NCI-H524 treated with DMSO at 0.1 percent for 48 hours (cell line): ENCODE measurements around the gene TTLL12.
A peak's percentile ranks its signal among the peaks of the same experiment; 100 is the strongest.

Source experiments
- DNase-seq: peaks from one replicate; lab custom pipeline; 2025; lab: John Stamatoyannopoulos, UW

TTLL12 gene

DNA sequence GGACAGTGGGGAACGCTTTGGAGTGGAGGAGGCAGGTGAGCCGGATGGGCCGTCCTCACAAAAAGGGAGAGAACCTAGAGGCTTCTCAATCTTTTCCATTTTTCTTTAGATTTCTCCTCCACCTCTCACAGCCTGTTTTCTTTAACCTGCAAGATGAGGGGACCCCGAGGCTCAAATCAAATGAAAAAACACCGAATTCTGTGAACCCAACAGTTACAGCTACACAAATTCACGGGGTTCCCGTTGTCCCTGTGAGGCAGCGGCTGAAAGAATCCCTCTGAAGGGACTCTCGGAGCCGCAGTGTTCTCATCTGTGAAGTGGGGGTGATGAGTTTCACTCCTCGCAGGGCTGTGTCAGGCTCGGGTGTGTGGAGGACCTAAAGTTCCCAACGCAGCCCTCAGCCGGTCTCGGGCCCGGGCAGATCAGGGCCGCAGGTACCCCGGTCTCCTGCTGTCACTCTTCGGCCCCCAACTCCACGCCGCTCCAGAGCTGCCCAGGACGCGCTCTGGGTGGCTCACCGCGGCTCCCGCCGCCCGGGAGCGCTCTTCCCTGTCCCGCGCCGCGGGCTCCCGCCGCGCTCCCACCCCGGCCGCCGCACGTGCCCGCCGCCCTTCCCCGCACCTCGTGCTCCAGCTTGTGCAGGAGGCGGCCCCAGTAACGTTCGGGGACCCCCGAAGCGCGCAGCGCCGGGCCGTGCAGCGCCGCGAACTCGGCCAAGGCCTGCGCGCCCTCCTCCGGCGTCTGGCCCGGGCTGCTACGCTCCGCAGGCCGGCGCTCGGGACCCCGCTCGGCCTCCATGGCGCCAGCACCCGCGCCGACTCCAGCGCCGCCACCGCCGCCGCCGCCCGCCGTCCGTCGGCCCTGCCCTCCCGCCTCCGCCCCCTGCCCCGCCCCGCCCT, at the start of gene TTLL12:
TSS of gene TTLL12 (minus strand) at position 863 of the 899 bp plus-strand sequence. CDS start at position 798, 65 bp downstream.
- DNase-seq: no peak

DNA sequence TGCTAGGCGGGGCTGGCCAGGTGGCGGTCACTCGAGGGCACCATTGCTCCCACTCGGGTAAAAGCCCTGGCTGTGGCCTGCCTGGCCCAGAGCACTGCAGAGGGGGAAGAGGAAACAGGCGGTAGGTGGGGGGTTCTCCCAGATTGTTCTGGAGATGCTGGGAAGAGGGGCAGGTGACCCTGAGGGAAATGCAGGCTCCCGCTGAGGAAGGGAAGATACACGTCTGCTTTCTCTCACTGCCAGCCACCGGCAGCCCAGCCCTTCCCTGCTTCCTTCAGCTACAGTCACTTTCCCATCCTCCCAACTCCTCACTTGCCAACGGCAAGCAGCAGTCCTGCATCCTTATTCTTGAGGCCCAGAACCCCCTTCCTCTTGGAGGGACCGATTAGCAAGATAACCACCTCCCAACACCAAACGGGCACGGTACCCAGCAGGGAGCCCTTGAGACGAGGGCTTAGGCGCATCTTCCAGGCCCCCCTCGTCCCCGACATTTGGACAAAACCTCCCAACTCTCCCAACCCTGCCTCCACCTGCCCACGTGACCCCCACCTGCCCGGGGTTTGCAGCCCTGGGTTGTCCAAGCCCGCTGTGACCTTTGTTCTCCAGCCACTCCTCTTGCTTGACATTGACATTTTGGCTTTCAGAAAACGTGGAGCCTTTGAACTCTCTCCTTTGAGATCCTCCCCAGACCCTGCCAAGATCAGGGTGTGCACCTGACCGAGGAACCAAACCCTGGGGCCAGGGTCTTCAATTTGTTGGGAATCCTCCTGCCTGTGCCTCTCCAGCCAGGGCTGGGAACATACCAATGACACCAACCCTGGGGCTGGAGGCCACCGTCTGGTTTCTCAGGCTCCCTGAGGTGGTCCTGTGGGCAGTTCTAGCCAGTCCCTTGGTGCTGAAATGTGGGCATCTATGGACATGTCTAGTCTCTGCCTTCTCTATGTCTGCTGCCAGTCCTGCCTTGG, 48.8 kb upstream of the TTLL12 start:
- DNase-seq: no peak

DNA sequence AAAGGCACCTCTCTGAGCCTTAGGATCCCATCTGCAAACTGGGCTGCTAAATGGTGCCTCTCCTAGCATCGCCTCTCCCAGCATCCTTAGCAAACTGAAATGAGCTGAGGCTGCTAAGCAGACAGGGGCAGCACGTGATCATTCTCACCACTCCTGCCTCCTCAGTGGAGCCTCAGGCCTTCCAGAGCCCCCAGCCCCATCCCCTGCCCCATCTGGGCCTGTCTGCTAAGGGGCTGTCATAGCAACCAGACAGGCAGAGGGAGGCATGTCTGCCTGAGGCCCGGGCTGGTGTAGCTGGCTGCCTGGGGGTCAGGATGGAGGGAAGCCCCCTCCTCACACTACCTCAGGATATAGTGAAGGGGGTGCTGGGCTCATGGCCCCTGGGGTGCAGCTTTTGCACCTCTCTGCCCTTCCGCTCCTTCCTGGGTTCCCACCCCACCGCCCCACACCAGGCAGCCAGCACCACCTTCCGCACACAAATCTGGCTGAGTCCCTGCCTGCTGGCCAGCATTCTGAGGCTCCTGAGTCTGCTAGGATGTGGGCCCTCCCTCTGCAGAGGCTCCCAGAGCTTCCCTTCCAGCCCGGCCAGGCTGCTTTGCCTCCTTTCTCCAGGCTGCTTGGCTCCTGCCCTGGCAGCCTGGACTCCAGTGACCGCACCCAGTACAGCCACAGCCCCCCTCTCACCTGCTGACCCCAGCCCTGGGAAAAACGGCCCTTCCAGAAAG, 47.5 kb upstream of the TTLL12 start:
- no peak for DNase-seq

DNA sequence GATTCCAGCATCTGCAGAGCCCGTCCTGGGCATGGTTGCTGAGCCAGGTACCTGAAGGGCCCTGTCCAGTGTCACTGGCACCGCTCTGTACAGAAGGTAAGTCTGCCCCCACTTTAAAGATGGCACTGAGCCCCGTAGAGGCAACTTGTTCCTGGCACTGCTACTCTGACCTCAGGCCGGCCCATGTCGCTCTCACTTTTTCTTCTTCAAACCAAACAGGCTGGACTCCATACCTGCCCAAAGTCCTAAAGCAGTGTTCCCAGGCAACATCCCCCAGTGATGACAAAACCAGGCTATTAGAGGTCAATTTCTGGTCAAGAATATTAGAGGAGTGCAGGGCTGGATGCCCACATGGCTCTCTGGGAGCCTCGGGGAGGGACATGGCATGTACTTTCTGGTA, 46.6 kb upstream of the TTLL12 start:
- no peak for DNase-seq

DNA sequence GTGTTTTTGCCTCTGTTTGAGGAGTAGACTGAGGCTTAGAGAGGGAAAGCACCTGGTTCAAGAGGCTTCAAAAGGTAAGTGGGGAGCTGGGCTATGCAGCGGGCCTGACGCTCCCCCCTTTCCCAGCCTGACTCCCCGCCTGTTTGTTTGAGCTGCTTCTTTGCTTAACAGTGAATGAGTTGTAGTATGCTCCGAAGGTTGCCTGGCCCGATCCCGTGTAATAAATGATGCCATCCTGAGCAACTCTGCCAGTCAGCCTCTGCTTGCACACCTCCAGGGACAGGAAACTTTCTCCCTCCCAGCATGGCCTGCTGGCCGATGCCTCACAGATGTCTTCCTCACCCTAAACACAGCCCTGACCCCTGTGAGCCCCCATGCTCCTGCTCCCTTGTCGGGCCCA, 45.5 kb upstream of the TTLL12 start:
- DNase-seq: no peak

DNA sequence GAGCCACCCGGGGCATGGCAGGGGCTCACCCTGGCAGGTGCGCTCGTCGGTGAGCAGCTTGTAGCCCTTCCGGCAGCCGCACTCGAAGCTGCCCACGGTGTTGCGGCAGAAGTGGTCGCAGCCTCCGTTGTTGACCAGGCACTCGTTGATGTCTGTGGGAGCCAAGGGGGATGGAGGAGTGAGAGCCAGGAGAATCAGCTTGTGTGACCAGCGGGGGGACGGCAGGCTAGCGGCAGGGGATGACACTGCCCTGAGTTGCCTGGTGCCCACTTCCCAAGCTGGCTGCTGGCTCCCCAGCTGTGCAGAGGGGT, 44.7 kb upstream of the TTLL12 start:
- DNase-seq: no peak

DNA sequence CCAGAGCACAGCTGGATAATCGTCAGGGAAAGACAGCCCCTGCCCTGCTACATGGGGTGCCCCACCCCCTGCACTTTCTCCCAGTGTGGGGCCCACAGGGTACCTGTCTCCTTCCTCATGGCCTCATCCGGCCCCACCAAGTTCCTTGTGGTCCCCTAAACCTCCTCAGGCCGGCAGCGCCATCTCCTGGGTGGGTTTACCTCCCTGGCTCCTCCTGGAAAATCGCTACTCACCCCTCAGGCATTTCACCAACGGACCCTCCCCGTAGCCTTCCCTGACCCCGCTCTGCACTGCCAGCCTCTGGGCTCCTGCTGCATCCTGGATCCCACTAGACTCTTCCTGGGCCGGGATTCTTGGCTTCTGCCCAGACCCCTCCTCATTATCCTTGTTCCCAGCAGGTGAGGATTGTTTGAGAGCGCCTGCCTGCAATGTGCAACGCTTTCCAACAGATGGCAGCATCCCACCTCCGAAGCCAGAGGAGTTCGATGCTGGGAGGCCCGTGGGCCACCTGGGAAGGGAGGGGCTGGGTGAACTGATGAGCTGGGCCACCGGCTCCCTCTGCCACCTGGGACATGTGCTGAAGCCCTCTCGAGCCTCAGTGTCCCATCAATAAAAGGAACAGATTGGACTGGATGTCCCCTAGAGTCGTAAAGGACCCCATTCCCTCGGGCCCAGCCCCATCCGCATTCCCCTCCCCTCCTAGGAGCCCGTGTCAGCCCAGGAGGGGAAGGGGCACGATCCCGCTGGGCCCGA, 44.2 kb upstream of the TTLL12 start:
- peak; percentile 20 for DNase-seq

DNA sequence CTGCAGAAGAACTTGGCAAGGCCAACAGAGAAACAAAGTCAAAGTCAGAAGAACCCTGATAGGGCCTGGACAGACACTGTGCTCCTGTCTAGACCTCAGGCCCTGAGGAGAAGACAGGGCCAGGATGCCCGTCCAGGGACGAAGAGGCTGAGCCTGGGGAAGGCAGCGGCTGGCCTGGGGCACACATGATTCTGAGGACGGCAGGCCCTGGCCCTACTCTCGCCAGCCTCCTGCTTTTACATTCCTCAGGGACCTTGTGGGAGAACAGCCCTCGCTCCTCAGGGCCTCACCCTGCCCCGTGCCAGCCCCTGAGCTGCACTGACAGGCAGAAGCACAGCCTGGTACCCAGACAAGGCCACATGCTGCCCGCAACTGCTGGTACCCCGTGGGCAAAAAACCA, 43.6 kb upstream of the TTLL12 start:
- DNase-seq: no peak

DNA sequence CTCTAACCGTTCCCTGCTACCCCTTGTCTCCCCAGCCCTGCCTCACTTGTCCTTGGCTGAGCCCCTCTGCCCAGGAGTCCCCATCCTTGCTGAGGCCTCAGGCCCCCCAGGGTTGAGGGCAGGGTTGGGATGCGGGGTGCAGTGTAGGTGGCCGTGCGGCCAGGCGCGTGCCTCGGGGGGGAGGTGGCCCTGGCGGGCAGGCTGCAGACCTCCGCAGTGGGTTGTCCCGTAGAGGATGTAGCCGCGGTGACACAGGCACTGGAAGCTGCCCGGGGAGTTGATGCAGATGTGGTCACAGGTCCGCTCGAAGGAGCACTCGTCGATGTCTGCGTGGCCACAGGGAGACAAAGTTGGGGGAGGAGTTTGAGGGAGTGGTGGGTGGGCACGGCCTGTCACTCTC, 41.9 kb upstream of the TTLL12 start:
- no peak for DNase-seq

DNA sequence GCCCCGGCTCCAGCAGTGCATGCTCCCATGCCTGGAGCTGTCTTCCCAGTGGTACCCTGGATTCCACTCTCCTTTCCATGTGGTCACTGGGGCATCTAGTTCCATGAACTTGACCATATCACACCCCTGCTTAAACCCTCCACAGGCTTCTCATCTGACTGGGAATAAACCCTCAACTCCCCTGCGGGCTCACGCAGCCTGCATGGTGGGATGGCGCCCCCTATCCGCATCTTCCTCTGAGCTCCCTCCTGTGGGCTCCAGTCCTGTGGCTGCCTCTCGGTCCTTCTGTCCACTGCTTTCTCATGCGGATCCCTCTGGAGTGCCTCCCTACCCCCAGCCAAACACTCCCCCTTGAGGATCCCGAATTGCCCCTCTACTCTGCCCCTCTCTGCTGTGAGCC, 41.4 kb upstream of the TTLL12 start:
- DNase-seq: peak; percentile 1

DNA sequence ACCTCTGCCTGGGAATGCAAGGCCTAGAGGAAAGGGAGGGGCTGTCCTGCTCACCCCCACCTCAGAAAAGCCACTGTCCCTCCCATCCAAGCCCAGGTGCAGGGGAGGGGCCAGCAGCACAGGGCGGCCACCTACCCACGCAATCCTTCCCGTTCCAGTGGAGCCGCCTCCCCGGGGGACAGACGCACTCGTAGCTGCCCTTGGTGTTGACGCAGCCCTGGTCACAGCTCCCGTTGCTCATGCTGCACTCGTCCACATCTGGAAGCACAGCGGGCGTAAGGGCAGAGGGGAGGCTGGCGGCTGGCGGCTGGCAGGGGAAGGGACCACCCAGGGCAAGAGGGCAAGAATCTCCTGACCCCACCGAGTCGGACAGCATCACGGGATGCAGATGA, 40.3 kb upstream of the TTLL12 start:
- DNase-seq: no peak

DNA sequence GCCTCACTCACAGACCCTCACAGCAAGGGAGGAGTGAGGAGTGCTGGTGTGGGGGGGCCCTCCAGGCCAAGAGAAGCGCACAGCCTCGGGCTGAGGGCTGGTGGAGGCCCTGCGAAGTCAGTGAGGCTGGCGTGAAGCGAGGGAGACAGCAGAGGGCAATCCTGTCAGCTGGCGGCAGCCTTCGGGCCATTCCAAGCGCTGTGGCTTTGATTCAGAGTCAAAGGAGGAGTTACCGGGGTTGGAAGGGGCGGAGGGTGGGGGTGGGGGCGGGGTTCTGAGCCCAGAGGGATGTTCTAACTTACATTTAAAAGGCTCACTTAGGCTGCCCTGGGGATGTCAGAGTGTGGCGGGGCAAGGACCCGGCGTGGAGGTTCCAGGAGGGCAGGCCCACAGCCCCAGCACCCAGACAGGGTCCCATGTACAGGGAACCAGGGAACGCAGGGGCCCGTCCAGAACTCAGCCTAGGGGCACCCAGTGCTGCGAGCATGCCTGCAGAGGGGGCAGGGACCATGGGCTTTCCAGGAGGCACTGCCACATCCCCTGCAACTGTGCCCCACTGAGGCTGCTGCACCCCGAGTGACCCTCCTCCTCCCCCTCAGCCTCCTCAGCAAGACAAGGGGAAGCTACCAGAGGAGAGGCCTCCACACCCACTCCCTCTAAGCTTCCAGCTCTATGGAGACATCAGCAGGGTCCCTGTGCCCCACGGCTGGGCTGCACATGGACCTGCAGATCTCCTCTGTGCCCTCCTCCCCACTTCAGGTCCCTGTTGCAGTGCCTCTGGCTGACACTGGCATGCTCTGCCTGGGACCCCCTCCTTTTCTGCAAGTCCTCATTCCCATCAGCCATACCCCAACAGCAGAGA, 39.7 kb upstream of the TTLL12 start:
- DNase-seq: no peak

DNA sequence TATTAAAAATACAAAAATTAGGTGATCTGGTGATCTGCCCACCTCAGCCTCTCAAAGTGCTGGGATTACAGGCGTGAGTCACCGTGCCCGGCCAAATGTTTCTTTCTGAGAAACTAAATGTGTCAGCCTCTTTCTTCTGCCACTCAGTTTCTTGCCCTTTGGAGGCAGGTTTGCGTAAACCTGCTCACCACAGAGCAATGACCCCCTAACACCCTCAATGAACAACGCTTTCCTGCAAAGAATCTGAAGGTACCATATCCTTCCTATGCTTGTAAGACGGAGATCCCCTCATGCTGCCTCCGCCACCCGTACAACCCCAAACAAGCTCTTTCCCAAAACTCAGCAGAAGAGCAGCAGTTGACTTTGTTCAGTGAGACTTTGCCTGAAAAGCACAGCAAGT, 38.7 kb upstream of the TTLL12 start:
- DNase-seq: no peak

DNA sequence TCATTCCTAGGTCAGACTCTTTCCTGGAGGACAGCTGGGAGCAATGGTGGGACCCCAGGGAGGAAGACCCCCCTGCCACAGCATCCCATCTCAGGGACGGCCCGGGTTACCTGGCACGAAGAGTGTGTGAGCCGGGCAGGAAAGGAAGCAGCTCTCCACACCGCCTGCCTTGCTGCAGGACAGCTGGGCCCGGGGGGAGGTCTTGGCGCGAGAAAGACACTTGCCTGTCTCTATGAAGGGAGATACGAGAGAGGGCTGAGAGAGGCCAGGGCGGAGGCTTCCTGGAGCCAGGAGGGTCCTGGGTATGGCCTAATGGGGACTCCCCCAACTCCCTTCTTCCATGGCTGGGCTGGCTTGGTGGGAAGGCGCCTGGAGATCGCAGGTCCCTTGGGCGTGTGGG, 36.1 kb upstream of the TTLL12 start:
- no peak for DNase-seq

DNA sequence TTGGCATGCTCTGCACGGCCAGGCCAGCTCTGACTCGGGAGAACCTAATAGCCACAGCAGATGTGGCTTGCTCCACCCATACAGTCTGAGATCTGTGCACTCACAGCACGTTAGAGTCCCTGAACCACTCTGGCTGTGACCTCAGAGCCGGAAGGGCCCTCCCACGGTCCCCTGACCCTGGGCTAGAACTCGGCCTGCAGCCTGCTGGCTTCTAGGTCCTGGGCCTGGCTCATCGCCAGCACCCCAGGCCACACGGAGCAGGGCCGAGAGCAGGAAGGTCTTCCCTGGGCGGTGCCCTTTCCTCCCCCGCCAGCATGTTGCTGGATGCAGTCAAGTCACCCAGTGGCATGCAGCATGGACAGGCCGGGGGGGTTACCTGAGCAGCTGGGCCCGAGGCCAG, 35.3 kb upstream of the TTLL12 start:
- DNase-seq: no peak

DNA sequence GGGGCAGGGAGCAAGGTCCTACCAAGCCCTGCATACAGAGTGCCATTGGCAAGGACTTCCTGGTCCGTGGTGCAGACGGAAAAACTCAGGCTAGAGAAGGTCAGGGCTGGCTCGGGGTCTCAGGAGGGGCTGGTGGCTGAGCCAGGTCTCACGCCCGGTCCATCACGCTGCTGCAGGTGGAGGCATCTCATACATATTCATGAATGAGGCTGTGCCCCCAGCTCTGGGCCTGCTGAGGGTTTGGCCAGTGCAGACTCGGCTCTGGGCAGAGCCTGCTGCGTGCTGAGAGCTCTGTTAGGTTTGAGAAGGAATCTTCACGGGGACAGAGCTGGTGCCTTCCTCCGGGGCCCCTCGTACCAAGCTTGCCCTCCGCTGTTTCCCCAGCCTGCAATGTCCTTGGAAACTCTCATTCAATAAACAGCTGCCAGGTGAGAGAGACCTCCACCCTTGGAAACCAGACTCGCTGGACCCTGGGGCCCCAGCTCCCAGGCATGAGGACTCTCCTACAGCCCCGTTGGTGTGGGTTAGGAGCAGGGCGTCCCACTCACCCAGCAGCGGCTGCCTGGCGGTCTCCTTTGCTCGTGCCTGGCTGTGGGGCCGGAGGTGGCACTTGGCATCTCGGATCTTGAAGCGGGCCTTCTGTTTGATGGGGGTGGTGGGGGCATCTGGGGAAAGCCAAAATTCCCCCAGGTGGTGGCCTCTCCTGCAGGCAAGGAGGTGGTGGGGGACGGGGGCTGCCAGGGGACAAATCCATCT, 33.9 kb upstream of the TTLL12 start:
- DNase-seq: no peak

DNA sequence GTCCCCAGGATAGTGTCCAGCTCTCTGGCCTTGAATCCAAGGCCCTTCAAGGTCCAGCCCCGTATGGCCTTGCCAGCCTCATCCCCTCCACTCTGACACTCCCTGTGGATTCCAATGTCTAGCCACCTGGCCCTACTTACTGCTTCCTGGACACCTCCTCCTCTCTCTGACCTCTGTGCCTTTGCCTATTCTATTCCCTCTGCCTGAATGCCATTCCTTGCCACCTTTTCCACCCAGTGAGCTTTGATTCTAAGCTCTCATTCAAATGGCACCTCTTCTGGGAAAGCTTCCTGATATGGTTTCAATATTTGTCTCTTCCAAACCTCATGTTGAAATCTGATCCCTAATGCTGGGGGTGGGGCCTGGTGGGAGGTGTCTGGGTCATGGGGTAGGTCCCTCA, 31.9 kb upstream of the TTLL12 start:
- no peak for DNase-seq

DNA sequence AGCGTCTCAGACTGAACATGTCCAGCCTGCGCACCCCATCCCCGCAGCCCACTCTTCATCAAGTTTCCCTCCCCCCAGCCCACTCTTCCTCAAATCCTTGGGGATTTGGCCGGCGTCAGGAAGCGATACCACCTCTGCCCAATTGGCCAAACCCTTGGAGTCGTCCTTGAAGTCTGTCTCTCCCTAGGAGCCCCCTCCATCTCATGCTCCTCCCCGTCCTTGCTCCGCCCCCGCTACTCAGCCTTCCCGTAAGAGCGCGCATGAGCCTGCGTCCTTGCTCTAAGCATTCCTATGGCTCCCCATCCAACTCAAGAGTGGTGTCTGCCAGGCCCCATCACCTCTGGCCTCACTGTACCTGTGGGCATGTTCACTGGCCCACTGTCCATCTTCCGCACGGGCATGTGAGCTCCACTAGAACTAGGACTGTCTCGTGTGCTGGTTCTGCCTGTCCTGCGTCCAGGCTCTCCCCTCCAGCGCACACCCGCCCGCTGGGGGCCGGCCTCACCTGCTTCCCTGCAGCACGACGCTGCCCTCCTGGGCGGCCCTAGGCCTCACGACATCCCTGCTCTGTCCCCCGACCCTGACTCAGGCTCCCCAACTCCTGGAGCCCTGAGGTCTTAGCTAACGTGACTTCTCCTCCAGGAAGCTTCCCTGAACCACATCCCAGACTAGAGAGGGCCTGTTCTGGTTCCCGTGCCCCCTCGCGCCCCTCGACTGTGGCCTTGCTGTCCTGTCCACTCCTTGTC, 30.5 kb upstream of the TTLL12 start:
- DNase-seq: no peak

DNA sequence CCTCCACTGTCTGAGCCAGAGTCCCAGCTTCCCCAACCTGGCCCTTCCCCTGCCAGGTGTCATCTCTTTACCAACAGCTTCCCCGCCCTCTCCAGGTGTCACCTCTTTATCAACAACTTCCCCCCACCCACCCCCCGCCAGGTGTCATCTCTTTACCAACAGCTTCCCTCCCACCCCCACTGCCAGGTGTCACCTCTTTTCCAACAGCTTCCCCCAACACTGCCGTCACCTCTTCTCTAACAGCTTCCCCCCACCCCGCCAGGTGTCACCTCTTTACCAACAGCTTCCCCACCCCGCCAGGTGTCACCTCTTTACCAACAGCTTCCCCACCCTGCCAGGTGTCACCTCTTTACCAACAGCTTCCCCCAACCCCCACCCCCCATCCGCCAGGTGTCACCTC, 29.8 kb upstream of the TTLL12 start:
- DNase-seq: no peak
